Endothelial cell of umbilical vein (primary cell): ENCODE measurements around the gene SRSF9. TPM values are rescaled to one million over a fixed set of nuclear protein-coding genes. Genes with fewer than 3 reads are reported as not detected.

ENCODE experiments used
- BruUV-seq: library from RNA; stranded (reverse); fragments of 400-500 nt; replicated peaks from 2 replicates; lab custom pipeline; 2021; lab: Mats Ljungman, UMichigan
- CTCF ChIA-PET: fragments of 300-600, 350-600 bp; sonication (Branson Sonifier 250); formaldehyde crosslinking; loops from one replicate; lab custom pipeline; 2021; ENCODE audit warnings: antibody characterized with exemption, inconsistent platforms; lab: Charles Lee
- POLR2A ChIA-PET: fragments of 300-600, 350-600 bp; sonication (Branson Sonifier 250); formaldehyde crosslinking; loops from one replicate; lab custom pipeline; 2021; ENCODE audit warnings: antibody characterized with exemption, inconsistent platforms; lab: Charles Lee
- DNase-seq: peaks from one replicate; pipeline ENCODE4 v3.0.0-alpha.2; 2011; ENCODE audit warnings: low read depth, low spot score
- FAIRE-seq: peaks from 2 replicates; lab custom pipeline; 2011; peaks lifted over from hg19 to GRCh38; lab: Jason Lieb, UNC
- H2AFZ ChIP-seq: 2 replicates; pipeline ENCODE4 v1.6.0; 2012; ENCODE audit warnings: low read depth, low read length, control low read depth, inconsistent platforms
- H3K27ac ChIP-seq: 2 replicates; pipeline ENCODE4 v1.5.1; 2011; ENCODE audit warnings: low read depth, mild to moderate bottlenecking, control low read depth, low read length, moderate library complexity; ENCODE audit not compliant: insufficient read depth
- H3K27me3 ChIP-seq, 2 experiments: 2 replicates each; pipeline versions ENCODE4 v1.6.0 to v1.6.1; 2011; ENCODE audit warnings: low read length in 2 of 2, mixed read lengths in 1 of 2; ENCODE audit not compliant: control insufficient read depth in 2 of 2, insufficient read depth in 2 of 2
- H3K36me3 ChIP-seq, 2 experiments: 2 replicates in 1 of 2; 3 replicates in 1 of 2; pipeline ENCODE4 v1.5.1; 2011; ENCODE audit warnings: low read length in 2 of 2, mild to moderate bottlenecking in 1 of 2, moderate library complexity in 1 of 2; ENCODE audit not compliant: control insufficient read depth in 2 of 2, insufficient read depth in 2 of 2; ENCODE audit errors: extremely low read depth in 1 of 2
- H3K4me1 ChIP-seq: 3 replicates; pipeline ENCODE4 v1.5.1; 2011; ENCODE audit warnings: mild to moderate bottlenecking, low read length; ENCODE audit not compliant: control insufficient read depth, insufficient read depth; ENCODE audit errors: extremely low read depth
- H3K4me2 ChIP-seq: 2 replicates; pipeline ENCODE4 v1.6.1; 2011; ENCODE audit warnings: low read length, control low read depth, mixed read lengths; ENCODE audit not compliant: insufficient read depth
- H3K4me3 ChIP-seq, 3 experiments: fragments of 200-600 bp in 1 of 3; sonication (generic), shearing (Covaris generic) in 1 of 3; replicated peaks in 1 of 3; 2 replicates each; pipeline ENCODE4 v1.5.1; 2011 to 2016; ENCODE audit warnings: control low read depth in 3 of 3, low read length in 3 of 3, mild to moderate bottlenecking in 2 of 3, inconsistent platforms in 1 of 3, low read depth in 1 of 3, moderate library complexity in 1 of 3; ENCODE audit not compliant: insufficient read depth in 1 of 3
- H3K79me2 ChIP-seq: 2 replicates; pipeline ENCODE4 v1.6.0; 2012; ENCODE audit warnings: low read length, inconsistent platforms; ENCODE audit not compliant: control insufficient read depth, insufficient read depth
- H3K9ac ChIP-seq: replicated peaks from 2 replicates; pipeline ENCODE3; 2011; ENCODE audit warnings: low read length, control low read depth; ENCODE audit not compliant: insufficient read depth; ENCODE audit errors: extremely low read depth
- H3K9me1 ChIP-seq: replicated peaks from 3 replicates; pipeline ENCODE4 v1.6.0; 2011; ENCODE audit warnings: mild to moderate bottlenecking, low read length; ENCODE audit not compliant: control insufficient read depth, insufficient read depth; ENCODE audit errors: extremely low read depth
- H3K9me3 ChIP-seq: replicated peaks from 2 replicates; pipeline ENCODE4 v1.5.1; 2012; ENCODE audit warnings: low read length, inconsistent platforms; ENCODE audit not compliant: control insufficient read depth, insufficient read depth
- H4K20me1 ChIP-seq: replicated peaks from 2 replicates; pipeline ENCODE3; 2011; ENCODE audit warnings: mild to moderate bottlenecking, low read length; ENCODE audit not compliant: control insufficient read depth, insufficient read depth; ENCODE audit errors: extremely low read depth
- CTCF ChIP-seq, 2 donors: IDR thresholded peaks; 1 replicate in 1 of 2; 2 replicates in 1 of 2; pipeline ENCODE4 v1.5.1; 2011; ENCODE audit warnings: low read length in 2 of 2, mild to moderate bottlenecking in 2 of 2, moderate library complexity in 2 of 2, control low read depth in 1 of 2, inconsistent platforms in 1 of 2, low read depth in 1 of 2; ENCODE audit not compliant: insufficient read depth in 1 of 2; ENCODE audit errors: extremely low read depth in 1 of 2
- EZH2 ChIP-seq: IDR thresholded peaks from 2 replicates; pipeline ENCODE4 v1.6.1; 2012; ENCODE audit warnings: borderline replicate concordance, low read depth, mild to moderate bottlenecking, moderate library complexity, low read length, inconsistent platforms; ENCODE audit not compliant: severe bottlenecking
- FOS ChIP-seq: IDR thresholded peaks from 2 replicates; pipeline ENCODE4 v1.6.1; 2011; ENCODE audit warnings: mild to moderate bottlenecking, low read length, moderate library complexity, borderline replicate concordance; ENCODE audit not compliant: insufficient read depth
- GATA2 ChIP-seq: IDR thresholded peaks from 2 replicates; pipeline ENCODE4 v1.7.0; 2011; ENCODE audit warnings: low read depth, mild to moderate bottlenecking, moderate library complexity, mixed read lengths, low read length; ENCODE audit not compliant: insufficient read length, insufficient read depth
- JUN ChIP-seq: IDR thresholded peaks from 2 replicates; pipeline ENCODE4 v1.6.1; 2011; ENCODE audit warnings: borderline replicate concordance, low read depth; ENCODE audit not compliant: insufficient read length, insufficient read depth
- MAX ChIP-seq: IDR thresholded peaks from 2 replicates; pipeline ENCODE4 v1.6.1; 2011; ENCODE audit not compliant: insufficient read depth, insufficient read length
- MYC ChIP-seq: IDR thresholded peaks from one replicate; pipeline ENCODE4 v1.6.1; 2011; ENCODE audit warnings: mild to moderate bottlenecking, low read depth, low read length
- POLR2A ChIP-seq: IDR thresholded peaks from 2 replicates; pipeline ENCODE4 v1.6.1; 2012; ENCODE audit warnings: low read depth, mild to moderate bottlenecking, control low read depth, low read length
- POLR2AphosphoS5 ChIP-seq: IDR thresholded peaks from 2 replicates; pipeline ENCODE4 v1.6.1; 2012; ENCODE audit warnings: low read depth, mild to moderate bottlenecking, control low read depth, low read length, moderate library complexity; ENCODE audit not compliant: insufficient read depth
- dilution Hi-C: fragments of 300-500 bp; cut with MboI; formaldehyde crosslinking; loops from one replicate; pipeline ENCODE4 v1.15.0; 2019; ENCODE audit warnings: low sequenced_read_pairs; ENCODE audit not compliant: extremely low pct_ligation_motif_present
- intact Hi-C: fragments of 100-400 bp; cut with micrococcal nuclease; formaldehyde crosslinking; loops from one replicate; pipeline ENCODE4 v1.10.0; 2022
- polyA plus RNA-seq, 4 experiments: library from polyadenylated mRNA; depleted of rRNA in 3 of 4; stranded (reverse) in 3 of 4; unstranded in 1 of 4; fragments of >200 nt; gene quantifications; 2 replicates each; pipeline versions ENCODE4 v1.2.1 to v1.2.3, GENCODE V29; 2011 to 2012; ENCODE audit warnings: missing spikeins in 1 of 4
- total RNA-seq: library from RNA; stranded (reverse); gene quantifications from 2 replicates; pipeline ENCODE4 v1.2.3, GENCODE V29; 2021

Gene SRSF9
- total and polyA plus RNA-seq, 2 donors (not counting 3 experiments of a cell fraction or from before 2014, with no cell fraction given) = 153 to 226 TPM

- intact Hi-C loops (no loop called here), dilution Hi-C loops (no loop called here)
- H3K36me3 ChIP-seq = no peaks in the 10 kb centered on the region
- no peak overlapping the region for H3K9ac ChIP-seq
- H3K27ac ChIP-seq = no peak overlapping the region
- H4K20me1 ChIP-seq = no peaks in the 10 kb centered on the region
- FAIRE-seq = no peak
- no peaks in the 10 kb centered on the region for H3K9me1 ChIP-seq
- H3K79me2 ChIP-seq = no peaks in the 10 kb centered on the region
- H3K4me3 ChIP-seq = no peak overlapping the region
- H3K9me3 ChIP-seq = no peaks in the 10 kb centered on the region
- no peak overlapping the region for H3K4me2 ChIP-seq
- no peak for TF ChIP-seq GATA2
- TF ChIP-seq MAX = no peak
- no peak for TF ChIP-seq POLR2AphosphoS5
- no peak for TF ChIP-seq JUN
- TF ChIP-seq FOS = no peak
- TF ChIP-seq MYC = no peak
- no peak for TF ChIP-seq EZH2
- TF ChIP-seq CTCF (IDR thresholded peaks at IDR 0.05; ENCODE audit: extremely low read depth in 1 of 2, insufficient read depth in 1 of 2, low read depth in 1 of 2, low read length in 2 of 2) = no peak
- TF ChIP-seq POLR2A = no peak
- no peaks in the 10 kb centered on the region for H3K4me1 ChIP-seq
- no peak for DNase-seq
- H2AFZ ChIP-seq = no peak overlapping the region
- POLR2A ChIA-PET = no interaction called here
- BruUV-seq = no TSS peak
- CTCF ChIA-PET = no interaction called here
- H3K27me3 ChIP-seq = no peaks in the 10 kb centered on the region
Observed at GRCh38 chr12:120413901-120414695, 55.5 kb downstream of the SRSF9 start.
